OCI-M1 (cell line): ENCODE measurements around the gene SLC2A5.
"Not testable (repeated sequence)": the region's sequence is repeated elsewhere in the genome, so short reads cannot be mapped to it uniquely, and the experiment has no call there.

ENCODE experiments used
- DNase-seq: peaks from one replicate; lab custom pipeline; 2025; lab: John Stamatoyannopoulos, UW

SLC2A5 gene

GRCh38 chr1:9033363-9033762 lies 36.1 kb downstream of the SLC2A5 start:
- no peak for DNase-seq

- DNase-seq: no peak
These were observed 37.8 kb downstream of the SLC2A5 start for GRCh38 chr1:9031484-9032259.

- DNase-seq: not testable (repeated sequence)
These were observed 38.4 kb downstream of the SLC2A5 start for GRCh38 chr1:9031077-9031476.

- no peak for DNase-seq
These were observed 40.3 kb downstream of the SLC2A5 start for GRCh38 chr1:9028921-9029705.

GRCh38 chr1:9027307-9027706 lies 42.1 kb downstream of the SLC2A5 start:
- no peak for DNase-seq

- DNase-seq: no peak
These were observed 44.0 kb downstream of the SLC2A5 start for GRCh38 chr1:9025449-9025848.

GRCh38 chr1:9024837-9025236 lies 44.6 kb downstream of the SLC2A5 start:
- no peak for DNase-seq

- DNase-seq: no peak
These were observed 46.7 kb downstream of the SLC2A5 start for GRCh38 chr1:9022773-9023172.

- DNase-seq: not testable (repeated sequence)
These were observed 47.3 kb downstream of the SLC2A5 start for GRCh38 chr1:9022026-9022738.

GRCh38 chr1:9020305-9020704 lies 49.1 kb downstream of the SLC2A5 start:
- DNase-seq: no peak

- no peak for DNase-seq
These were observed 49.5 kb downstream of the SLC2A5 start for GRCh38 chr1:9019896-9020295.

- DNase-seq: no peak
These were observed 51.1 kb downstream of the SLC2A5 start for GRCh38 chr1:9018333-9018732.

- no peak for DNase-seq
These were observed 53.0 kb downstream of the SLC2A5 start for GRCh38 chr1:9016455-9016854.

GRCh38 chr1:9014475-9015375 lies 54.7 kb downstream of the SLC2A5 start:
- DNase-seq: no peak

- DNase-seq: no peak
These were observed 55.6 kb downstream of the SLC2A5 start for GRCh38 chr1:9013819-9014218.

- DNase-seq: no peak
These were observed 58.6 kb downstream of the SLC2A5 start for GRCh38 chr1:9010781-9011323.

- no peak for DNase-seq
These were observed 59.7 kb downstream of the SLC2A5 start for GRCh38 chr1:9009438-9010370.

- DNase-seq: no peak
These were observed 61.2 kb downstream of the SLC2A5 start for GRCh38 chr1:9008236-9008635.

GRCh38 chr1:9006956-9007615 lies 62.3 kb downstream of the SLC2A5 start:
- DNase-seq: no peak

- no peak for DNase-seq
These were observed 64.1 kb downstream of the SLC2A5 start for GRCh38 chr1:9005395-9005708.
